Measurements from ENCODE around the gene PLIN4. TPM values are rescaled to one million over a fixed set of nuclear protein-coding genes. Genes with fewer than 3 reads are reported as not detected.
"Not testable (repeated sequence)": the region's sequence is repeated elsewhere in the genome, so short reads cannot be mapped to it uniquely, and the experiment has no call there.

PLIN4 gene
- total RNA-seq, 1 experiment from 2014 or later, result 0.06 TPM

GRCh38 chr19:4547303-4548237 lies 29.3 kb upstream of the PLIN4 start:
- peak; percentile 7 for DNase-seq (ENCODE audit: low read depth)

GRCh38 chr19:4543842-4544647 lies 25.8 kb upstream of the PLIN4 start:
- DNase-seq (ENCODE audit: low read depth), result no peak

GRCh38 chr19:4542896-4543841 lies 24.9 kb upstream of the PLIN4 start:
- DNase-seq (ENCODE audit: low read depth), result no peak

DNA sequence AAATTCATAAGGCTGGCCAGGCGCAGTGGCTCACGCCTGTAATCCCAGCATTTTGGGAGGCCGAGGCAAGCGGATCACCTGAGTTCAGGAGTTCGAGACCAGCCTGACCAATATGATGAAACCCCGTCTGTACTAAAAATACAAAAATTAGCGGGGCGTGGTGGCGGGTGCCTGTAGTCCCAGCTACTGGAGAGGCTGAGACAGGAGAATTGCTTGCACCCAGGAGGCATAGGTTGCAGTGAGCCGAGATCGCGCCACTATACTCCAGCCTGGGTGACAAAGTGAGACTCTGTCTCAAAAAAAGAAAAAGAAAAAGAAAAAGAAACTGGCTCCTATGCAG lies 23.5 kb upstream of the PLIN4 start:
- not testable (repeated sequence) for DNase-seq (ENCODE audit: low read depth)

DNA sequence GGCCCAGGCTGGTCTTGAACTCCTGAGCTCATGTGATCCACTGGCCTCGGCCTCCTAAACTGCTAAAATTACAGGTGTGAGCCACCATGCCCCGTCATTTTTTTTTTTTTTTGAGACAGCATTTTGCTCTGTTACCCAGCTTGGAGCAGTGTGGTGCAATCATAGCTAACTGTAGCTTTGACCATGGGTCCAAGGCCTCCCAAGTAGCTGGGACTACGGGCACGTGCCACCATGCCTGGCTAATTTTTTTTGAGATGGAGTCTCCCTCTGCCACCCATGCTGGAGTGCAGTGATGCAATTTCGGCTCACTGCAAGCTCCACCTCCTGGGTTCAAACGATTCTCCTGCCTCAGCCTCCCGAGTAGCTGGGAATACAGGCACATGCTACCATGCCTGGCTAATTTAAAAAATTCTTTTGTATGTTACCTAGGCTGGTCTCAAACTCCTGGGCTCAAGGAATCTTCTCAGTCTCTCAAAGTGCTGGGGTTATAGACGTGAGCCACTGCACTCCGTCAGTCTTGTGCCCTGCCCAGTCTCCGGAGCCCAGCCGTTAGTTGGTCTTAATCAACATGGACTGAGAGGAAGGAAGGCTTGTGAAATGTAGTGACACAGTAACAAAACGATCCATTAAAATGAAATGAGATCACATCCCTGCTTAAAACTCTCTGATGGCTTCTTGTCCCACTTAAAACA lies 23.0 kb upstream of the PLIN4 start:
- DNase-seq (ENCODE audit: low read depth), result no peak

GRCh38 chr19:4539693-4540581 lies 21.7 kb upstream of the PLIN4 start, which contains the start of gene LRG1:
Gene LRG1, minus strand, starts transcription at chr19:4540036. Its CDS starts 23 bp downstream, at chr19:4540013.
- DNase-seq (ENCODE audit: low read depth), result no peak

DNA sequence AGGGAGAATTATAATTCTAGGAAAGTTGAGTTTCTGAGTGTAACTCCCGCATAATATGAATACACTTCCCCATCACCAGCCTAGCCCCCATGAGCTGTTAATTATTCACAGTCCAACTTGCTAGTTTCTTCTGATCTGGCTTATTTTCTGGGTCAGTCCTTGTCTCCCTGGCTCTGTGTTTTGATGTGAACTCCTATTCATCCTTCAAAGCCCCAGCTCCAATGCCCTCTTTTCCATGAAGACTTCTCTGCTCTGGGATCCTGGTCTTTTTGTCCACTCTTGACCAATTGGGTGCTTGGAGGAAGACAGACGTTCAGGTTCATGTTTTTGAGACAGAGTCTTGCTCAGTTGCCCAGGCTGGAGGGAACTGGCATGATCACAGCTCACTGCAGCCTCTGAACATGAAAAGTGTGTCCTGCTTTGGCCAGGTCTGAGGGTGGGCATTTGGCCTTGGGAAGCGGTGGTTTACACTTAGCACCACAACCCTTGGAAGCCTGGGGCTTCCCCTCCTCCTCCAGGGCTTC lies 20.9 kb upstream of the PLIN4 start:
- DNase-seq (ENCODE audit: low read depth), result no peak

DNA sequence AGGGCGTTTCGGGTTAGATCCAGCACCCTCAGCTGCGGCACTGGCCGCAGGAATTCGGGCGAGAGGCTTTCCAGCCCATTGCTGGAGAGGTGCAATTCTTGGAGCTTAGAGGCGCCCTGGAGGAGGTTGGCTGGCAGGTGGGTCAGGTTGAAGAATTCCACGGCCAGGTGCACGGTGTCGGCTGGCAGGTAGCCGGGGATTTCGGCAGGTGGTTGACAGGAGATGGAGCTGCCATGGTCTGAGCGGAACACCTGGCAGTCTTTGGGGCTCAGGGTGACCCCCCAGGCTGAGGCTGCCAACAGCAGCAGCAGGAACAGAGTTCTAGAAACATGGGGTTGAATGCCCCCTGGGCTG lies 20.3 kb upstream of the PLIN4 start:
- DNase-seq (ENCODE audit: low read depth), result no peak

- no peak for DNase-seq (ENCODE audit: low read depth)
These were observed 19.8 kb upstream of the PLIN4 start for GRCh38 chr19:4537953-4538600.

GRCh38 chr19:4536798-4537197 lies 18.5 kb upstream of the PLIN4 start:
- no peak for DNase-seq (ENCODE audit: low read depth)

DNA sequence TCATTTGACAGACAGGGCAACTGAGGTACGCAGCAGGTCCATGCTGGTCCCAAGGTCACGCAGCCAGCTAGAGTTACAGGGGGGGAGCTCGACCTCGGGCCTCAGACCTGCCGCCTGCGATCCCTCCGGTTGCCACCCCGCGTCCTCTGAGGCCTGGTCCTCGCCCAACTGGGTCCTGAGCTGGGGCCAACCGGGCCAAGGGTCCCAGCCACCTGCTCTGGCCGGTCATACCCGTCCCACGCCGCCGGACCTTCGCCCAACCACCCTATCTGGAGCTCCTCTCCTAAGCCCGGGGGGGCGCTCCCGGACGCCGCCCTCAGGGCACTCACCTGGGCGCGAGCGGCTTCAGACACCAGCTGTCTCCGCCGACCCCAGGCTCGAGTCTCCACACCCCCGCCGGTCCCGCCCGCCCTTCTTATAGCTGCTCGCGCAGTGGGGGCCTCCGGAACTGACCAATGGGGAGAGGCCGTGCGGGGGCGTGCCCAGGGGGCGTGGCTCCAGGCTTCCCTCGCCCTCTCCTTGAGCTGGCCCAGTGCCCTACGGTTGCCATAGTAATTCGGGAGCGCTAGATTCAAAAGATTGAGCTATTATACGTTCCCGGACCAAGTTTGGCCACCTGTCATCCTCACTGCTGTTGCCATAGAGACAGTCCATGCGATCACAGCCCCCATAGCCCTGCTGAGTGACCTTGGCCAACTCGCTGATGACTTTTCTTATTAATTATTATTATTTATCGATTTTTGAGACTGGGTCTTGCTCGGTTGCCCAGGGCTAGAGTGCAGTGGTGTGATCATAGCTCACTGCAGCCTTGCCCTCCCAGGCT lies 16.8 kb upstream of the PLIN4 start, which contains the start of gene PLIN5:
Gene PLIN5 (minus strand): TSS at position 389 of the 823 bp plus-strand sequence. CDS start 1,150 bp downstream, outside the sequence.
- DNase-seq (ENCODE audit: low read depth), result peak; percentile 30

DNA sequence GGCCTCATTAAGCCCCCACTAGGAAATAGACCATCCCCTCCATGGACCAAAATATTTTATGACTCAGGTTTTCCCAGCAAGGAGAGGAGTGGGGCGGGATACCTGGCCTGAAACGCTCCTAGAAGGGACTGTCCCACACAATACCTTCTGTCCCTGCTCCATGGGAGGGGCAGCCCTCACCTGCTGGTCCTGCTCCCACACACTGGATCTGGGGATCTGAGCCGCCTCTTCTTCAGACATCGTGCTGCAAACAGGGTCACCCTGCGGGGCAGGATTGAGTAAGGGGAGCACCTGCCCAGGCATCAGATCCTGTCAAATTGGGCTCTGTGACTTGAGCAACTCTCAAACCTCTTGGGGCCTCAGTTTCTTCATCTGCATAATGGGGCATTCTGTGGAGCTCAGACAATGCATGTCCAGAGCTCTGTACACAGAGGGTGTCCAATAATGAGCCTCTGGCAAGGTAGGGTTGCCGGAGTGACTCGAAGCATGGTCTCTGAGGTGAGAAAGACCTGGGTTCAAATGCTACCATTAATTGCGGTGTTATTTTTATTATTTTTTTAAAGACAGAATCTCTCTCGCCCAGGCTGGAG lies 15.6 kb upstream of the PLIN4 start:
- no peak for DNase-seq (ENCODE audit: low read depth)

GRCh38 chr19:4533334-4533733 lies 15.0 kb upstream of the PLIN4 start:
- DNase-seq (ENCODE audit: low read depth), result no peak

DNA sequence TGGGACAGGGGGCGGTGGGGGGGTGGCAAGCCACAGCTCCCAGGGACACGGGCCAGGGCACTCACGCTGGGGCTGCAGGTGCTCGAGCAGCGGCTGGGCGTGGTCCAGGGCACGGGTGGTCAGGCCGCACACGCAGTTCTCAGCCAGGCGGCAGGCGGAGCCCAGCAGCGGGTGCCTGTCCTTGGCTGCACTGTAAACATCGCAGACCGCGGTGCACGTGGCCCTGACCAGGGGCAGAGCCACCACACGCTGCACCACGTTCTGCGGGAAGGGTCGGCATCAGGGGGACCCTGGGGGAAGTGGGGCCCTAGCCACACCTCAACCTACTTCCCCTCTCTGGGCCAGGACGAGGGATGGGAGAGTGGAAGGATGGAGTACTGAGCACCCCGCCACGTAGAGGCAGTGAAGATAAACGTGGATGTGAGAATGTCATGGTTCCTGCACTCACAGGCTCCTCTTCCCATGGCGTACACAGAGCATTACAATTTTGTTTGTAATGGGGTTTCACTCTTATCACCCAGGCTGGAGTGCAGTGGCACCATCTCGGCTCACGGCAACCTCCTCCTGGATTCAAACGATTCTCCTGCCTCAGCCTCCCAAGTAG lies 13.4 kb upstream of the PLIN4 start:
- DNase-seq (ENCODE audit: low read depth), result no peak

- DNase-seq (ENCODE audit: low read depth), result no peak
These were observed 11.7 kb upstream of the PLIN4 start for GRCh38 chr19:4529924-4530522.

- no peak for DNase-seq (ENCODE audit: low read depth)
These were observed 10.6 kb upstream of the PLIN4 start for GRCh38 chr19:4528843-4529242.

- not testable (repeated sequence) for DNase-seq (ENCODE audit: low read depth)
These were observed 9.1 kb upstream of the PLIN4 start for GRCh38 chr19:4527377-4527776.

Measured in HT1080 (cell line).